K562 (cell line): Measurements from ENCODE around the gene NAV2.

ENCODE experiments used
- PHF8 ChIP-seq: fragments of 200-600 bp; sonication (generic); IDR thresholded peaks from 2 replicates; pipeline ENCODE4 v1.6.1; 2012; ENCODE audit warnings: mixed run types, mild to moderate bottlenecking, inconsistent platforms, low read length, moderate library complexity, borderline replicate concordance
- TF ChIP-seq, protein P1 (sequence below), 3 experiments: IDR thresholded peaks in 2 of 3; conservative IDR thresholded peaks in 1 of 3; 2 replicates each; pipeline ENCODE4 v1.5.1; 2011 to 2012; ENCODE audit warnings: low read length in 3 of 3, mild to moderate bottlenecking in 3 of 3, control low read depth in 2 of 3, improper control_type of control experiment in 1 of 3, inconsistent platforms in 1 of 3, low read depth in 1 of 3, mixed read lengths in 1 of 3, moderate library complexity in 1 of 3; ENCODE audit not compliant: insufficient read depth in 2 of 3
- TF ChIP-seq, protein P2 (sequence below): fragments of 150-350 bp; IDR thresholded peaks from 2 replicates; pipeline ENCODE4 v1.6.1; 2014; ENCODE audit warnings: low read depth, mild to moderate bottlenecking, low read length, borderline replicate concordance

DNA sequence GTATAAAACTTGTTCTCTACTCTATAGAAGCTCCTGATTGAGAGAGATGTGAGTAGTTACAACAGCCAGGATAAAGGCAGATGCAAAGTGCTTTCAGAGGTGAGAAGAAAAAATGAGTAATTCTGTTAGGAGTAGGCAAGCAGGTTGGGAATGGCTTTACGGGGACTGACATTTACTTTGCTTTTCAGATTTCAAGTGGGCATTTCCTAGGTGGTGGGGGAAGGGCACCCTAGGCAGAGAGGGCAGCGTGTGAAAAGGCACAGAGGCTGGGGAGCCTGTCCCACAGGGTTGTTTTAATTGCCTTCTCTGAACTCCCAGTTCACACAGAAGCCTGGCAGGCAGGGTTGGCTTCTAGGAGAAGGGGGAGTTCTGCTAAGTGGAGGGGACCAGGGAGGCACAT lies 106.5 kb downstream of the NAV2 start:
- TF ChIP-seq, protein P1, sequence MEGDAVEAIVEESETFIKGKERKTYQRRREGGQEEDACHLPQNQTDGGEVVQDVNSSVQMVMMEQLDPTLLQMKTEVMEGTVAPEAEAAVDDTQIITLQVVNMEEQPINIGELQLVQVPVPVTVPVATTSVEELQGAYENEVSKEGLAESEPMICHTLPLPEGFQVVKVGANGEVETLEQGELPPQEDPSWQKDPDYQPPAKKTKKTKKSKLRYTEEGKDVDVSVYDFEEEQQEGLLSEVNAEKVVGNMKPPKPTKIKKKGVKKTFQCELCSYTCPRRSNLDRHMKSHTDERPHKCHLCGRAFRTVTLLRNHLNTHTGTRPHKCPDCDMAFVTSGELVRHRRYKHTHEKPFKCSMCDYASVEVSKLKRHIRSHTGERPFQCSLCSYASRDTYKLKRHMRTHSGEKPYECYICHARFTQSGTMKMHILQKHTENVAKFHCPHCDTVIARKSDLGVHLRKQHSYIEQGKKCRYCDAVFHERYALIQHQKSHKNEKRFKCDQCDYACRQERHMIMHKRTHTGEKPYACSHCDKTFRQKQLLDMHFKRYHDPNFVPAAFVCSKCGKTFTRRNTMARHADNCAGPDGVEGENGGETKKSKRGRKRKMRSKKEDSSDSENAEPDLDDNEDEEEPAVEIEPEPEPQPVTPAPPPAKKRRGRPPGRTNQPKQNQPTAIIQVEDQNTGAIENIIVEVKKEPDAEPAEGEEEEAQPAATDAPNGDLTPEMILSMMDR (IDR thresholded peaks at IDR 0.05 in 2 of 3, conservative IDR thresholded peaks at IDR 0.05 in 1 of 3; ENCODE audit: insufficient read depth in 2 of 3, low read depth in 1 of 3, low read length in 3 of 3) = no peak
- no peak for TF ChIP-seq PHF8
- TF ChIP-seq, protein P2, sequence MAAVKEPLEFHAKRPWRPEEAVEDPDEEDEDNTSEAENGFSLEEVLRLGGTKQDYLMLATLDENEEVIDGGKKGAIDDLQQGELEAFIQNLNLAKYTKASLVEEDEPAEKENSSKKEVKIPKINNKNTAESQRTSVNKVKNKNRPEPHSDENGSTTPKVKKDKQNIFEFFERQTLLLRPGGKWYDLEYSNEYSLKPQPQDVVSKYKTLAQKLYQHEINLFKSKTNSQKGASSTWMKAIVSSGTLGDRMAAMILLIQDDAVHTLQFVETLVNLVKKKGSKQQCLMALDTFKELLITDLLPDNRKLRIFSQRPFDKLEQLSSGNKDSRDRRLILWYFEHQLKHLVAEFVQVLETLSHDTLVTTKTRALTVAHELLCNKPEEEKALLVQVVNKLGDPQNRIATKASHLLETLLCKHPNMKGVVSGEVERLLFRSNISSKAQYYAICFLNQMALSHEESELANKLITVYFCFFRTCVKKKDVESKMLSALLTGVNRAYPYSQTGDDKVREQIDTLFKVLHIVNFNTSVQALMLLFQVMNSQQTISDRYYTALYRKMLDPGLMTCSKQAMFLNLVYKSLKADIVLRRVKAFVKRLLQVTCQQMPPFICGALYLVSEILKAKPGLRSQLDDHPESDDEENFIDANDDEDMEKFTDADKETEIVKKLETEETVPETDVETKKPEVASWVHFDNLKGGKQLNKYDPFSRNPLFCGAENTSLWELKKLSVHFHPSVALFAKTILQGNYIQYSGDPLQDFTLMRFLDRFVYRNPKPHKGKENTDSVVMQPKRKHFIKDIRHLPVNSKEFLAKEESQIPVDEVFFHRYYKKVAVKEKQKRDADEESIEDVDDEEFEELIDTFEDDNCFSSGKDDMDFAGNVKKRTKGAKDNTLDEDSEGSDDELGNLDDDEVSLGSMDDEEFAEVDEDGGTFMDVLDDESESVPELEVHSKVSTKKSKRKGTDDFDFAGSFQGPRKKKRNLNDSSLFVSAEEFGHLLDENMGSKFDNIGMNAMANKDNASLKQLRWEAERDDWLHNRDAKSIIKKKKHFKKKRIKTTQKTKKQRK = no peak
